Fibroblast of pulmonary artery (primary cell): ENCODE measurements around the gene SLC1A7.

Experiments
- DNase-seq: peaks from one replicate; pipeline ENCODE4 v3.0.0-alpha.2; 2010; ENCODE audit warnings: low read depth
- H3K4me3 ChIP-seq: replicated peaks from 2 replicates; pipeline ENCODE4 v1.5.1; 2011; ENCODE audit warnings: low read depth, mild to moderate bottlenecking, control low read depth, low read length, moderate library complexity
- CTCF ChIP-seq: IDR thresholded peaks from 2 replicates; pipeline ENCODE4 v1.5.1; 2011; ENCODE audit warnings: mild to moderate bottlenecking, control low read depth, low read length, inconsistent platforms; ENCODE audit errors: missing control alignments

SLC1A7 gene

GRCh38 chr1:53143527-53143926, 1.1 kb upstream of the SLC1A7 start:
- no peak for TF ChIP-seq CTCF
- H3K4me3 ChIP-seq, result no peak overlapping the region
- no peak for DNase-seq

DNA sequence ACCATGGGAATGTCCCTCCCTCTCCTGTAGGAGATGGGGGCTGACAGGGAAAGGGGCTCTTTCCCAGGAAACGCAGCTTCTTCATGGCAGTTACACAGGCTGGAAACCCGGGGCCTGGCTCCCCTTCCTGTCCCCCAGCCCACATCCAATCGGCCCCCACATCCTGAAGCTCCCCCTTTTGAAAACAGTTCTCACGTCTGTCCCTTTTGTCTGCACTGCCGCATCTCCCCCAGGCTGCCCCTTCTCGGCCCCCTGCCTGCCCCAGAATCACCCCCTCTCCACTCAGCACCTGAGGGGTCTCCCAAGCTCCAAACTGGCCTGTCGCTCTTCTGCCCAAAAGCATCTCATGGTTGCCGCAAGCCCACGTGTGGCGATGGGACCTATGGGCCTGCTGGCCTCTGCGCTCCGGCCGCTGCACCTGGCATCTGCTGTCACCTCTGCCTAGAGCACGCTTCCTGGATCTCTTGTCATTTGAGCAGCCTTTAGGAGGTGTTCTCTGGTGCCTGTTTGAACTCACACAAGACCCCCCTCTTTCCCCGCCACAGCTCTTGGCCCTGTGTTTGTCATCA, 867 bp downstream of the SLC1A7 start:
- no peak overlapping the region for H3K4me3 ChIP-seq
- TF ChIP-seq CTCF, result no peak
- no peak for DNase-seq

- H3K4me3 ChIP-seq, result no peak overlapping the region
- no peak for TF ChIP-seq CTCF
- no peak for DNase-seq
Measured at GRCh38 chr1:53140451-53140850, 2.0 kb downstream of the SLC1A7 start.

GRCh38 chr1:53139951-53140361, 2.5 kb downstream of the SLC1A7 start:
- TF ChIP-seq CTCF, result no peak
- peak; percentile 85 for DNase-seq
- H3K4me3 ChIP-seq, result no peak overlapping the region

DNA sequence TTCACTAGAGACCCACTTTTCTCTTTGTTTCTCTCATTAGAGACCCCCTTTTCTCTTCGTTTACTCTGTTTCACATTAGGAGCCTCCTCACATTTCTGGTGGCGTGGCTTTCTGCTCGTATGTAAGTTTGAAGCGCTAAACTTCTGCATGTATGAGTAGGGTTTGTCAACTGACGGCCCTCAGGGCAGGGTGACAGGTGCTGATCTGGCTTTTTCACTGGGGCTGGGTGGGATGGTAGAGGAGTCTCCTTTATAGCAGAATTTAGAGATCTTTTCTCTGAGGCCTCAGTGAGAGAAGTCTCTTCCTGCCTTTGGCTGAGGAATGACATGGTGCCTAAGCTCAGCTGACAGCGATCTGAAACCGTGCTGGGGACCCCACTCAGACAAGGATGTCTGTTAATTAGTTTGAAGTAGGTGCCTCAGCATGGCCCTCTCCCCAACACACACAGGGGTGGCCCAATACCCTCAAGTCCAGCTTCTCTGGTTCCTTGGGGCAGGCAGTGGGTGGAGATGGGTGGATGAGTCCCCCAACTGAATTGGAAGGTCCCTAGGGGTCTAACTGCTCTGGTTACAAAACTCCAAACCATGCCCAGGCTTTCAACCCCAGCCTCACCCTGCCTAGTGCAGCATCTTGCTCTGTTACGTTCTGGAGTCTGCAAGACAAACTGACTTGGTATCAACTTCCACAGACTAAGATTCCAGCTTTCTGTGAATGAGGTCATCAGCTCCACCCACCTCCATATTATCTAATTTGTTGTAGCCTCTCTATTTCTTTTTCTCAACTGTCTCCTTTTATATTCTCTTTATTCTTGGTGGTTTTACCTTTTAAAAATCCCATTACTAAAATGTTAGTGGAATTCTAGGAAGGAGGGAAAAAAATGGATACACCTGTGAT, 3.2 kb downstream of the SLC1A7 start:
- TF ChIP-seq CTCF, result no peak

DNA sequence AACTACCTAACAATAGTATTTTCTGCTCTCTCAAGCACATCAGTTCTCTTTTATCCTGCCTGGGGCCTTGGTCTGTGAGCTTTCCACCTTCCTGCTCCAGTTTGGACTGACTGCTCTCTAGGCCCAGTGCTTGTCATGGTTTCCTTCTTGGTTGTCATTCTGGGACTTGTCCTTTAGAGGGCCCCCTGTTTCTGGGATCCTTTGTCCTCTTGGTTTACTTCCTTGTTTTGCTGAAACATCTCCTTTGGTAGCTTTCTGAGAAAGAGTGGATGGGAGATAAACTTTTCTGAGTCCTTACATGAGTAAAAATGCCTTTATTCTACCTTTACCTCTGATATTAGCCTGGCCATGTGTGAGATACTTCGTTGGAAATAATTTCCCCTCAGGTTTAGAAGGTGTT, 4.7 kb downstream of the SLC1A7 start:
- no peak for TF ChIP-seq CTCF
- no peak overlapping the region for H3K4me3 ChIP-seq
- DNase-seq, result no peak

More for the DNA sequence above, 3.2 kb downstream of the SLC1A7 start:
- no peak overlapping the region for H3K4me3 ChIP-seq
- no peak for DNase-seq

GRCh38 chr1:53135735-53136114, 6.7 kb downstream of the SLC1A7 start:
- DNase-seq, result peak; percentile 70
- no peak overlapping the region for H3K4me3 ChIP-seq
- TF ChIP-seq CTCF, result no peak
